Endothelial cell of umbilical vein (primary cell): Measurements from ENCODE around the gene STX16. TPM values are rescaled to one million over a fixed set of nuclear protein-coding genes. Genes with fewer than 3 reads are reported as not detected.

Experiments used
- BruUV-seq: library from RNA; stranded (reverse); fragments of 400-500 nt; replicated peaks from 2 replicates; lab custom pipeline; 2021; lab: Mats Ljungman, UMichigan
- CTCF ChIA-PET: fragments of 300-600, 350-600 bp; sonication (Branson Sonifier 250); formaldehyde crosslinking; loops from one replicate; lab custom pipeline; 2021; ENCODE audit warnings: antibody characterized with exemption, inconsistent platforms; lab: Charles Lee
- POLR2A ChIA-PET: fragments of 300-600, 350-600 bp; sonication (Branson Sonifier 250); formaldehyde crosslinking; loops from one replicate; lab custom pipeline; 2021; ENCODE audit warnings: antibody characterized with exemption, inconsistent platforms; lab: Charles Lee
- DNase-seq: peaks from one replicate; pipeline ENCODE4 v3.0.0-alpha.2; 2011; ENCODE audit warnings: low read depth, low spot score
- FAIRE-seq: peaks from 2 replicates; lab custom pipeline; 2011; peaks lifted over from hg19 to GRCh38; lab: Jason Lieb, UNC
- H2AFZ ChIP-seq: 2 replicates; pipeline ENCODE4 v1.6.0; 2012; ENCODE audit warnings: low read depth, low read length, control low read depth, inconsistent platforms
- H3K27ac ChIP-seq: 2 replicates; pipeline ENCODE4 v1.5.1; 2011; ENCODE audit warnings: low read depth, mild to moderate bottlenecking, control low read depth, low read length, moderate library complexity; ENCODE audit not compliant: insufficient read depth
- H3K27me3 ChIP-seq, 2 experiments: 2 replicates each; pipeline versions ENCODE4 v1.6.0 to v1.6.1; 2011; ENCODE audit warnings: low read length in 2 of 2, mixed read lengths in 1 of 2; ENCODE audit not compliant: control insufficient read depth in 2 of 2, insufficient read depth in 2 of 2
- H3K36me3 ChIP-seq, 2 experiments: 2 replicates in 1 of 2; 3 replicates in 1 of 2; pipeline ENCODE4 v1.5.1; 2011; ENCODE audit warnings: low read length in 2 of 2, mild to moderate bottlenecking in 1 of 2, moderate library complexity in 1 of 2; ENCODE audit not compliant: control insufficient read depth in 2 of 2, insufficient read depth in 2 of 2; ENCODE audit errors: extremely low read depth in 1 of 2
- H3K4me1 ChIP-seq: 3 replicates; pipeline ENCODE4 v1.5.1; 2011; ENCODE audit warnings: mild to moderate bottlenecking, low read length; ENCODE audit not compliant: control insufficient read depth, insufficient read depth; ENCODE audit errors: extremely low read depth
- H3K4me2 ChIP-seq: 2 replicates; pipeline ENCODE4 v1.6.1; 2011; ENCODE audit warnings: low read length, control low read depth, mixed read lengths; ENCODE audit not compliant: insufficient read depth
- H3K4me3 ChIP-seq, 3 experiments: fragments of 200-600 bp in 1 of 3; sonication (generic), shearing (Covaris generic) in 1 of 3; replicated peaks in 1 of 3; 2 replicates each; pipeline ENCODE4 v1.5.1; 2011 to 2016; ENCODE audit warnings: control low read depth in 3 of 3, low read length in 3 of 3, mild to moderate bottlenecking in 2 of 3, inconsistent platforms in 1 of 3, low read depth in 1 of 3, moderate library complexity in 1 of 3; ENCODE audit not compliant: insufficient read depth in 1 of 3
- H3K79me2 ChIP-seq: 2 replicates; pipeline ENCODE4 v1.6.0; 2012; ENCODE audit warnings: low read length, inconsistent platforms; ENCODE audit not compliant: control insufficient read depth, insufficient read depth
- H3K9ac ChIP-seq: replicated peaks from 2 replicates; pipeline ENCODE3; 2011; ENCODE audit warnings: low read length, control low read depth; ENCODE audit not compliant: insufficient read depth; ENCODE audit errors: extremely low read depth
- H3K9me1 ChIP-seq: replicated peaks from 3 replicates; pipeline ENCODE4 v1.6.0; 2011; ENCODE audit warnings: mild to moderate bottlenecking, low read length; ENCODE audit not compliant: control insufficient read depth, insufficient read depth; ENCODE audit errors: extremely low read depth
- H3K9me3 ChIP-seq: replicated peaks from 2 replicates; pipeline ENCODE4 v1.5.1; 2012; ENCODE audit warnings: low read length, inconsistent platforms; ENCODE audit not compliant: control insufficient read depth, insufficient read depth
- H4K20me1 ChIP-seq: replicated peaks from 2 replicates; pipeline ENCODE3; 2011; ENCODE audit warnings: mild to moderate bottlenecking, low read length; ENCODE audit not compliant: control insufficient read depth, insufficient read depth; ENCODE audit errors: extremely low read depth
- EZH2 ChIP-seq: IDR thresholded peaks from 2 replicates; pipeline ENCODE4 v1.6.1; 2012; ENCODE audit warnings: borderline replicate concordance, low read depth, mild to moderate bottlenecking, moderate library complexity, low read length, inconsistent platforms; ENCODE audit not compliant: severe bottlenecking
- FOS ChIP-seq: IDR thresholded peaks from 2 replicates; pipeline ENCODE4 v1.6.1; 2011; ENCODE audit warnings: mild to moderate bottlenecking, low read length, moderate library complexity, borderline replicate concordance; ENCODE audit not compliant: insufficient read depth
- GATA2 ChIP-seq: IDR thresholded peaks from 2 replicates; pipeline ENCODE4 v1.7.0; 2011; ENCODE audit warnings: low read depth, mild to moderate bottlenecking, moderate library complexity, mixed read lengths, low read length; ENCODE audit not compliant: insufficient read length, insufficient read depth
- JUN ChIP-seq: IDR thresholded peaks from 2 replicates; pipeline ENCODE4 v1.6.1; 2011; ENCODE audit warnings: borderline replicate concordance, low read depth; ENCODE audit not compliant: insufficient read length, insufficient read depth
- MYC ChIP-seq: IDR thresholded peaks from one replicate; pipeline ENCODE4 v1.6.1; 2011; ENCODE audit warnings: mild to moderate bottlenecking, low read depth, low read length
- POLR2A ChIP-seq: IDR thresholded peaks from 2 replicates; pipeline ENCODE4 v1.6.1; 2012; ENCODE audit warnings: low read depth, mild to moderate bottlenecking, control low read depth, low read length
- POLR2AphosphoS5 ChIP-seq: IDR thresholded peaks from 2 replicates; pipeline ENCODE4 v1.6.1; 2012; ENCODE audit warnings: low read depth, mild to moderate bottlenecking, control low read depth, low read length, moderate library complexity; ENCODE audit not compliant: insufficient read depth
- dilution Hi-C: fragments of 300-500 bp; cut with MboI; formaldehyde crosslinking; loops from one replicate; pipeline ENCODE4 v1.15.0; 2019; ENCODE audit warnings: low sequenced_read_pairs; ENCODE audit not compliant: extremely low pct_ligation_motif_present
- intact Hi-C: fragments of 100-400 bp; cut with micrococcal nuclease; formaldehyde crosslinking; loops from one replicate; pipeline ENCODE4 v1.10.0; 2022
- polyA plus RNA-seq, 4 experiments: library from polyadenylated mRNA; depleted of rRNA in 3 of 4; stranded (reverse) in 3 of 4; unstranded in 1 of 4; fragments of >200 nt; gene quantifications; 2 replicates each; pipeline versions ENCODE4 v1.2.1 to v1.2.3, GENCODE V29; 2011 to 2012; ENCODE audit warnings: missing spikeins in 1 of 4
- total RNA-seq: library from RNA; stranded (reverse); gene quantifications from 2 replicates; pipeline ENCODE4 v1.2.3, GENCODE V29; 2021
- TF ChIP-seq, protein P1 (sequence below), 2 donors: IDR thresholded peaks; 1 replicate in 1 of 2; 2 replicates in 1 of 2; pipeline ENCODE4 v1.5.1; 2011; ENCODE audit warnings: low read length in 2 of 2, mild to moderate bottlenecking in 2 of 2, moderate library complexity in 2 of 2, control low read depth in 1 of 2, inconsistent platforms in 1 of 2, low read depth in 1 of 2; ENCODE audit not compliant: insufficient read depth in 1 of 2; ENCODE audit errors: extremely low read depth in 1 of 2
- TF ChIP-seq, protein P2 (sequence below): IDR thresholded peaks from 2 replicates; pipeline ENCODE4 v1.6.1; 2011; ENCODE audit not compliant: insufficient read depth, insufficient read length

STX16 gene
- total and polyA plus RNA-seq, 2 donors (not counting 3 experiments of a cell fraction or from before 2014, with no cell fraction given), result 43.1 to 63.5 TPM

DNA sequence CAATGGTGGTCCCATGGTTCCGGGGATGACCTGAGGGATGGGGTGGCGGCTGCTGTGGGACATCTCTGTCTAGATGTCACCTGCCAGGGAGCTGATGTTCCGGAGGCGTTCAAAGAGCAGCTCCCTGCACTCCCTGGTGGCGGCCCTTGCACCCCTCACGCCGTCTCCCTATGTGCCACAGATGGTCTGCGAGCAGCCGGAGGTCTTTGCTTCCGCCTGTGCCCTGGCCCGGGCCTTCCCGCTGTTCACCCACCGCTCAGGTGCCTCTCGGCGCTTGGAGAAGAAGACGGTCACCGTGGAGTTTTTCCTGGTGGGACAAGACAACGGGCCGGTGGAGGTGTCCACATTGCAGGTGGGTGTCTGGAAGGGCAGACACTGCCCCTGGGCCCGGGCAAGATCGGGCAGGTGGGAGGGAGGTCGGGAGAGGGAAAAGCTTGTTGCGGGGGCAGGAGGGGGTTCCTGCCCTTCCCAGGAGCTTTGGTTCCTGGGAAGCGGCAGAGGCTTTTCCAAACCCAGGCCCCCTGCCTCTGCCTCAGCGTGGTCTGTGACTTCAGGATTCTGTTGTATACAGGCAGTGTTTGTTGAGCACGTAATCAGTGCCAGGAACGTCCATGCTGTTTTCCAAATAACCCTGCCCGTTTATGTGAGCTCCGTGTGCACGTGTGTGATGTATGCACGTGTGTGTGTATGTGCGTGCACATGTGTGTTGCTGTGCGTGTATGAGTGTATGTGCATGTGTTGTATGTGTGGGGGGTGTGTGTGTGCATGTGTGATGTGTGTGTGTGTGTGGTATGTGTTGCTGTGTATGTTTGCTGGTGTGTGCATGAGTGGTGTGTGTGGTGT is 43.4 kb downstream of the STX16 start:
- CTCF ChIA-PET, result interaction anchor here (0.8 to 3.8 kb wide), 2 partner anchors 43 to 213 kb away, joined by 3 to 23 read pairs; partner anchors contain the start of gene STX16
- no peak overlapping the region for H3K4me2 ChIP-seq

More for the DNA sequence above, 43.4 kb downstream of the STX16 start:
- DNase-seq, result no peak
- Histone ChIP-seq H3K27me3 (no peaks in the 10 kb centered on the region), H3K9me1 (no peaks in the 10 kb centered on the region), H3K36me3 (peaks cover 0 to 33% of the 10 kb centered on the region in 2 experiments), H3K79me2 (peaks cover 4% of the 10 kb centered on the region), H2AFZ (no peak overlapping the region), H4K20me1 (no peaks in the 10 kb centered on the region), H3K27ac (no peak overlapping the region), H3K9ac (no peak overlapping the region), H3K4me3 (no peak overlapping the region), H3K9me3 (no peaks in the 10 kb centered on the region), H3K4me1 (peaks cover 14% of the 10 kb centered on the region)
- no peak for TF ChIP-seq GATA2
- TF ChIP-seq POLR2A, result no peak
- TF ChIP-seq FOS, result no peak
- TF ChIP-seq, protein P1, sequence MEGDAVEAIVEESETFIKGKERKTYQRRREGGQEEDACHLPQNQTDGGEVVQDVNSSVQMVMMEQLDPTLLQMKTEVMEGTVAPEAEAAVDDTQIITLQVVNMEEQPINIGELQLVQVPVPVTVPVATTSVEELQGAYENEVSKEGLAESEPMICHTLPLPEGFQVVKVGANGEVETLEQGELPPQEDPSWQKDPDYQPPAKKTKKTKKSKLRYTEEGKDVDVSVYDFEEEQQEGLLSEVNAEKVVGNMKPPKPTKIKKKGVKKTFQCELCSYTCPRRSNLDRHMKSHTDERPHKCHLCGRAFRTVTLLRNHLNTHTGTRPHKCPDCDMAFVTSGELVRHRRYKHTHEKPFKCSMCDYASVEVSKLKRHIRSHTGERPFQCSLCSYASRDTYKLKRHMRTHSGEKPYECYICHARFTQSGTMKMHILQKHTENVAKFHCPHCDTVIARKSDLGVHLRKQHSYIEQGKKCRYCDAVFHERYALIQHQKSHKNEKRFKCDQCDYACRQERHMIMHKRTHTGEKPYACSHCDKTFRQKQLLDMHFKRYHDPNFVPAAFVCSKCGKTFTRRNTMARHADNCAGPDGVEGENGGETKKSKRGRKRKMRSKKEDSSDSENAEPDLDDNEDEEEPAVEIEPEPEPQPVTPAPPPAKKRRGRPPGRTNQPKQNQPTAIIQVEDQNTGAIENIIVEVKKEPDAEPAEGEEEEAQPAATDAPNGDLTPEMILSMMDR (IDR thresholded peaks at IDR 0.05; ENCODE audit: extremely low read depth in 1 of 2, insufficient read depth in 1 of 2, low read depth in 1 of 2, low read length in 2 of 2), result no peak
- no peak for TF ChIP-seq EZH2
- TF ChIP-seq JUN, result no peak
- no peak for TF ChIP-seq POLR2AphosphoS5
- no peak for TF ChIP-seq MYC
- TF ChIP-seq, protein P2, sequence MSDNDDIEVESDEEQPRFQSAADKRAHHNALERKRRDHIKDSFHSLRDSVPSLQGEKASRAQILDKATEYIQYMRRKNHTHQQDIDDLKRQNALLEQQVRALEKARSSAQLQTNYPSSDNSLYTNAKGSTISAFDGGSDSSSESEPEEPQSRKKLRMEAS, result no peak
- no peak for FAIRE-seq
- POLR2A ChIA-PET, result no interaction called here
- BruUV-seq, result no TSS peak
- dilution Hi-C loops (no loop called here), intact Hi-C loops (loop anchor here (5.0 kb wide), 1 partner anchor 387 kb away; the partner anchor contains the start of gene RAB22A)
